GM12878 (cell line): ENCODE measurements around the gene ANK3. TPM values are rescaled to one million over a fixed set of nuclear protein-coding genes. Genes with fewer than 3 reads are reported as not detected.

Experiments
- ATAC-seq: fragments of 200-7000 bp; cut with Tn5 transposase; 3 replicates; pipeline ENCODE4 v1.9.1; 2020; ENCODE audit warnings: mild to moderate bottlenecking, moderate library complexity
- BruUV-seq: library from RNA; stranded (reverse); fragments of 400-500 nt; replicated peaks from 2 replicates; lab custom pipeline; 2021; lab: Mats Ljungman, UMichigan
- CTCF ChIA-PET: fragments of 300-600 bp; sonication (Branson Sonifier 250); formaldehyde crosslinking; extraction: SDS; loops from one replicate; lab custom pipeline; 2021; ENCODE audit warnings: inconsistent platforms; lab: Yijun Ruan, JAX
- POLR2A ChIA-PET: fragments of 350-600 bp; formaldehyde crosslinking; extraction: SDS; loops from one replicate; lab custom pipeline; 2021; ENCODE audit warnings: inconsistent platforms; lab: Charles Lee
- RAD21 ChIA-PET: fragments of 300-600 bp; sonication (Branson Sonifier 250); formaldehyde crosslinking; loops from one replicate; lab custom pipeline; 2023; ENCODE audit warnings: antibody characterized with exemption; ENCODE audit not compliant: unreplicated experiment; lab: Charles Lee
- SMC1A ChIA-PET: fragments of 300-600 bp; sonication (Branson Sonifier 250); formaldehyde crosslinking; loops from one replicate; lab custom pipeline; 2023; ENCODE audit not compliant: unreplicated experiment, uncharacterized antibody; lab: Charles Lee
- DNase-seq: peaks from one replicate; pipeline ENCODE4 v3.0.0-alpha.2; 2011; ENCODE audit warnings: low read depth, low spot score
- FAIRE-seq: peaks from 3 replicates; lab custom pipeline; 2011; peaks lifted over from hg19 to GRCh38; lab: Jason Lieb, UNC
- H2AFZ ChIP-seq: 2 replicates; pipeline ENCODE4 v1.6.0; 2011; ENCODE audit warnings: low read depth, low read length, control low read depth; ENCODE audit not compliant: control insufficient read depth
- H3K27ac ChIP-seq: 2 replicates; pipeline ENCODE4 v1.5.1; 2011; ENCODE audit warnings: control low read depth; ENCODE audit not compliant: control insufficient read depth, insufficient read depth
- H3K27me3 ChIP-seq, 2 experiments: replicated peaks in 1 of 2; 2 replicates each; pipeline versions ENCODE4 v1.6.0 to v1.6.1; 2011; ENCODE audit warnings: low read length in 1 of 2; ENCODE audit not compliant: control insufficient read depth in 2 of 2, insufficient read depth in 2 of 2
- H3K36me3 ChIP-seq, 2 experiments: 2 replicates each; pipeline ENCODE4 v1.5.1; 2011; ENCODE audit warnings: low read length in 1 of 2; ENCODE audit not compliant: control insufficient read depth in 2 of 2, insufficient read depth in 2 of 2
- H3K4me1 ChIP-seq: 2 replicates; pipeline ENCODE4 v1.6.1; 2011; ENCODE audit warnings: mild to moderate bottlenecking, low read length, moderate library complexity, mixed read lengths; ENCODE audit not compliant: control insufficient read depth, insufficient read depth
- H3K4me2 ChIP-seq: 2 replicates; pipeline ENCODE4 v1.6.0; 2011; ENCODE audit warnings: control low read depth; ENCODE audit not compliant: control insufficient read depth, insufficient read depth
- H3K4me3 ChIP-seq: fragments of 200-600 bp; sonication (generic); 2 replicates; pipeline ENCODE4 v1.5.1; 2016
- H3K79me2 ChIP-seq: 2 replicates; pipeline ENCODE4 v1.6.0; 2011; ENCODE audit warnings: low read length; ENCODE audit not compliant: control insufficient read depth, insufficient read depth
- H3K9ac ChIP-seq: 2 replicates; pipeline ENCODE4 v1.8.0; 2011; ENCODE audit warnings: low read length, control low read depth, mixed read lengths; ENCODE audit not compliant: control insufficient read depth, insufficient read depth
- H3K9me3 ChIP-seq: replicated peaks from 3 replicates; pipeline ENCODE4 v1.5.1; 2011; ENCODE audit warnings: mild to moderate bottlenecking, low read length; ENCODE audit not compliant: control insufficient read depth, insufficient read depth
- H4K20me1 ChIP-seq: 2 replicates; pipeline ENCODE4 v1.6.0; 2011; ENCODE audit not compliant: control insufficient read depth, insufficient read depth
- EP300 ChIP-seq, 2 experiments: fragments of 150-350 bp in 1 of 2; IDR thresholded peaks; 2 replicates each; pipeline ENCODE4 v1.6.1; 2011 to 2012; ENCODE audit warnings: low read depth in 2 of 2, low read length in 2 of 2, borderline replicate concordance in 1 of 2, improper control_type of control experiment in 1 of 2, inconsistent platforms in 1 of 2; ENCODE audit not compliant: control insufficient read depth in 1 of 2
- ETV6 ChIP-seq, 2 experiments: fragments of 450-650 bp in 1 of 2; IDR thresholded peaks in 1 of 2; conservative IDR thresholded peaks in 1 of 2; 2 replicates each; pipeline ENCODE4 v1.6.1; 2014; ENCODE audit warnings: antibody characterized with exemption in 1 of 2, borderline replicate concordance in 1 of 2, low read depth in 1 of 2, mild to moderate bottlenecking in 1 of 2, moderate library complexity in 1 of 2
- HCFC1 ChIP-seq: fragments of 150-350 bp; IDR thresholded peaks from 2 replicates; pipeline ENCODE4 v1.6.1; 2014; ENCODE audit warnings: low read length
- IKZF2 ChIP-seq, 2 experiments: fragments of 450-650 bp; IDR thresholded peaks; 2 replicates each; pipeline ENCODE4 v1.6.1; 2017; ENCODE audit warnings: mild to moderate bottlenecking in 2 of 2, moderate library complexity in 2 of 2
- MEF2A ChIP-seq: IDR thresholded peaks from 2 replicates; pipeline ENCODE4 v1.6.1; 2011; ENCODE audit warnings: low read depth, mild to moderate bottlenecking, low read length, moderate library complexity; ENCODE audit not compliant: insufficient read depth
- NBN ChIP-seq: fragments of 450-650 bp; IDR thresholded peaks from 2 replicates; pipeline ENCODE4 v1.6.1; 2016
- POLR2AphosphoS2 ChIP-seq: IDR thresholded peaks from 2 replicates; pipeline ENCODE4 v1.6.1; 2011; ENCODE audit warnings: low read depth, mild to moderate bottlenecking, low read length, improper control_type of control experiment, moderate library complexity
- RAD21 ChIP-seq: IDR thresholded peaks from 2 replicates; pipeline ENCODE4 v1.6.1; 2011; ENCODE audit warnings: mild to moderate bottlenecking, low read depth, low read length, moderate library complexity; ENCODE audit not compliant: insufficient read depth
- RELB ChIP-seq: fragments of 450-650 bp; IDR thresholded peaks from 2 replicates; pipeline ENCODE4 v1.6.1; 2017; ENCODE audit warnings: low read depth, mild to moderate bottlenecking, moderate library complexity
- REST ChIP-seq: IDR thresholded peaks from 2 replicates; pipeline ENCODE4 v1.6.1; 2012; ENCODE audit warnings: mild to moderate bottlenecking, low read depth, low read length
- SMC3 ChIP-seq: IDR thresholded peaks from 2 replicates; pipeline ENCODE4 v1.6.1; 2011; ENCODE audit warnings: low read length, improper control_type of control experiment, borderline replicate concordance
- STAT3 ChIP-seq: IDR thresholded peaks from 2 replicates; pipeline ENCODE4 v1.6.1; 2011; ENCODE audit warnings: low read depth, low read length, improper control_type of control experiment
- TARDBP ChIP-seq: IDR thresholded peaks from 2 replicates; pipeline ENCODE4 v1.6.1; 2016; ENCODE audit warnings: borderline replicate concordance
- USF2 ChIP-seq: IDR thresholded peaks from 2 replicates; pipeline ENCODE4 v1.6.1; 2011; ENCODE audit warnings: low read depth, low read length, improper control_type of control experiment, borderline replicate concordance
- ZBED1 ChIP-seq: IDR thresholded peaks from 2 replicates; pipeline ENCODE4 v1.6.1; 2016; ENCODE audit warnings: borderline replicate concordance
- ZNF207 ChIP-seq: fragments of 450-650 bp; IDR thresholded peaks from 2 replicates; pipeline ENCODE4 v1.6.1; 2014; ENCODE audit warnings: antibody characterized with exemption, mild to moderate bottlenecking, borderline replicate concordance
- WGBS: methylation state at CpG from one replicate; pipeline ENCODE4 v1.1.6; 2016; ENCODE audit warnings: low lambda C conversion rate; ENCODE audit not compliant: insufficient replicate concordance, insufficient coverage; ENCODE audit errors: missing lambda C conversion rate; 5-methylcytosine and 5-hydroxymethylcytosine counted together
- in situ Hi-C: fragments of 300-500 bp; cut with MboI; formaldehyde crosslinking; loops from 9 replicates; pipeline ENCODE4 v1.14.3; 2018; ENCODE audit warnings: mixed read lengths
- intact Hi-C: fragments of 100-400 bp; cut with micrococcal nuclease; formaldehyde crosslinking; loops from one replicate; pipeline ENCODE4 v1.14.2; 2022; ENCODE audit not compliant: unreplicated experiment
- polyA plus RNA-seq, 11 experiments: library from polyadenylated mRNA; depleted of rRNA in 4 of 11; unstranded in 6 of 11; stranded (reverse) in 5 of 11; fragments of >200 nt; fragmentation: Nextera tagmentation in 4 of 11; fragmentation: Illumina TruSeq in 1 of 11; extraction: Ambion mirVana in 4 of 11; extraction: Trizol in 1 of 11; gene quantifications; 1 replicate in 1 of 11; 2 replicates in 10 of 11; pipeline versions ENCODE4 v1.2.1 to v1.2.3, GENCODE V29; 2011 to 2016; ENCODE audit warnings: inconsistent platforms in 2 of 11, missing spikeins in 2 of 11, low read depth in 1 of 11
- total RNA-seq, 4 experiments: library from RNA; depleted of rRNA in 3 of 4; stranded (reverse); fragments of >200 nt in 3 of 4; fragmentation: Illumina TruSeq in 1 of 4; extraction: Trizol in 1 of 4; gene quantifications; 2 replicates each; pipeline versions ENCODE4 v1.2.1 to v1.2.3, GENCODE V29; 2013 to 2021

The ANK3 gene
- total and polyA plus RNA-seq, 10 of the 15 experiments (the other 5 are each of a cell fraction or from before 2014, with no cell fraction given): 0.06 to 0.82 (median 0.20) TPM; not detected in 2

GRCh38 chr10:60236869-60237524 is 152.7 kb downstream of the ANK3 start (continued):
- TF ChIP-seq ZNF207: no peak
- TF ChIP-seq SMC3: no peak; the same call in 1 of the 2 replicates
- TF ChIP-seq STAT3: peak; percentile 90; the same call in 1 of the 2 replicates
- no peak for TF ChIP-seq POLR2AphosphoS2
- peak; percentile 98 for TF ChIP-seq IKZF2 (IDR thresholded peaks at IDR 0.05)
- TF ChIP-seq EP300 (IDR thresholded peaks at IDR 0.05; ENCODE audit: borderline replicate concordance in 1 of 2, control insufficient read depth in 1 of 2, low read depth in 2 of 2, low read length in 2 of 2): peak; percentile 93 to 97

GRCh38 chr10:60235001-60235400 is 154.7 kb downstream of the ANK3 start:
- SMC1A ChIA-PET: interaction anchor here (1.3 to 4.4 kb wide), 2 partner anchors 26 to 117 kb away, joined by 7 to 18 read pairs; no protein-coding TSS in a partner anchor
- Histone ChIP-seq H3K9ac (no peak overlapping the region), H3K4me2 (no peak overlapping the region), H2AFZ (no peak overlapping the region), H4K20me1 (no peaks in the 10 kb centered on the region), H3K79me2 (no peaks in the 10 kb centered on the region), H3K4me1 (peaks cover 16% of the 10 kb centered on the region), H3K4me3 (no peak overlapping the region), H3K36me3 (no peaks in the 10 kb centered on the region), H3K27me3 (no peaks in the 10 kb centered on the region), H3K9me3 (no peaks in the 10 kb centered on the region), H3K27ac (no peak overlapping the region)
- RAD21 ChIA-PET: no interaction called here
- CTCF ChIA-PET: interaction anchor here (0.6 to 1.8 kb wide), 4 partner anchors 10 to 199 kb away, joined by 3 to 7 read pairs (median 3); no protein-coding TSS in a partner anchor
- in situ Hi-C loops (loop anchor here (5.0 kb wide), 1 partner anchor 197 kb away; no protein-coding TSS in a partner anchor), intact Hi-C loops (loop anchor here (5.0 to 10.0 kb wide), 4 partner anchors 102 to 540 kb away; partner anchors contain the start of genes CCDC6 and CDK1)
- ATAC-seq (no peak), DNase-seq (no peak), FAIRE-seq (no peak)
- WGBS: 95% methylated on average over 1 of the region's 1 CpG
- POLR2A ChIA-PET: no interaction called here
- BruUV-seq: no TSS peak
- TF ChIP-seq MEF2A (no peak), ZBED1 (no peak), HCFC1 (no peak), ETV6 (conservative IDR thresholded peaks at IDR 0.05 in 1 of 2, IDR thresholded peaks at IDR 0.05 in 1 of 2; ENCODE audit: borderline replicate concordance in 1 of 2, low read depth in 1 of 2) (no peak), TARDBP (no peak), RAD21 (no peak), NBN (no peak), REST (no peak), USF2 (no peak), RELB (no peak)
